Chondrocyte (in vitro differentiated cells): Measurements from ENCODE around the gene PRICKLE3. TPM values are rescaled to one million over a fixed set of nuclear protein-coding genes. Genes with fewer than 3 reads are reported as not detected.

ENCODE experiments used
- DNase-seq: peaks from one replicate; pipeline ENCODE4 v3.0.0; 2021; ENCODE audit warnings: mixed read lengths, low spot score
- H3K27ac Mint-ChIP-seq: one replicate; pipeline ENCODE4 v1.8.0; 2021; ENCODE audit warnings: mild to moderate bottlenecking, moderate library complexity, mixed read lengths; ENCODE audit not compliant: unreplicated experiment
- H3K27me3 Mint-ChIP-seq: 2 replicates; pipeline ENCODE4 v1.8.0; 2021; ENCODE audit warnings: low read depth, mixed read lengths
- H3K36me3 Mint-ChIP-seq: 2 replicates; pipeline ENCODE4 v1.8.0; 2021; ENCODE audit warnings: low read depth, mixed read lengths
- H3K4me1 Mint-ChIP-seq: 2 replicates; pipeline ENCODE4 v1.8.0; 2021; ENCODE audit warnings: low read depth, mild to moderate bottlenecking, mixed read lengths
- H3K4me3 Mint-ChIP-seq: one replicate; pipeline ENCODE4 v1.8.0; 2021; ENCODE audit warnings: mild to moderate bottlenecking, moderate library complexity, mixed read lengths; ENCODE audit not compliant: unreplicated experiment
- H3K9me3 Mint-ChIP-seq: 2 replicates; pipeline ENCODE4 v1.8.0; 2021; ENCODE audit warnings: low read depth, mixed read lengths
- total RNA-seq: library from RNA; stranded (reverse); gene quantifications from 3 replicates; pipeline ENCODE4 v1.2.1, GENCODE V29; 2021
- TF ChIP-seq, protein P1 (sequence below): fragments of 200-600 bp; sonication (generic); IDR thresholded peaks from 2 replicates; pipeline ENCODE4 v1.5.0; 2021; ENCODE audit warnings: antibody characterized with exemption, mild to moderate bottlenecking, moderate library complexity

Gene PRICKLE3
- total RNA-seq, 1 donor from 2014 or later = 7.5 TPM

DNA sequence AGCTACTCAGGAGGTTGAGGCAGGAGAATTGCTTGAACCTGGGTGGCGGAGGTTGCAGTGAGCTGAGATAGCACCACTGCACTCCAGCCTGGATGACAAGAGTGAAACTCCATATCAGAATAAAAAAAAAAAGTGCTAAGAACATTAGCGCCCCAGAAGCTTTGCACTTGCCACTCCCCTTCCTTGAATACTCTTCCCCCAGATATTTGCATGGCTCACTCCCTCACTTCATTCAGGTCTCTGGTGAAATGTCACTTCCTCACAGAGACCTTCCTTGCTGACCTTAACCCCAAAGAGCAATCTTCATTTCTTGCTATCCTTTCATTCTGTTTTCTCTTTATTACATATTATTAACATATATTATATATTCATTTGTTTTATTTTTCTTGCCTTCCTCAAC lies 35.7 kb upstream of the PRICKLE3 start:
- Mint-ChIP-seq H3K36me3 (no peaks in the 10 kb centered on the region), H3K4me3 (no peak overlapping the region), H3K9me3 (peaks cover 8% of the 10 kb centered on the region), H3K27me3 (peaks cover 9% of the 10 kb centered on the region), H3K27ac (no peak overlapping the region), H3K4me1 (no peaks in the 10 kb centered on the region)
- DNase-seq = no peak
- TF ChIP-seq, protein P1, sequence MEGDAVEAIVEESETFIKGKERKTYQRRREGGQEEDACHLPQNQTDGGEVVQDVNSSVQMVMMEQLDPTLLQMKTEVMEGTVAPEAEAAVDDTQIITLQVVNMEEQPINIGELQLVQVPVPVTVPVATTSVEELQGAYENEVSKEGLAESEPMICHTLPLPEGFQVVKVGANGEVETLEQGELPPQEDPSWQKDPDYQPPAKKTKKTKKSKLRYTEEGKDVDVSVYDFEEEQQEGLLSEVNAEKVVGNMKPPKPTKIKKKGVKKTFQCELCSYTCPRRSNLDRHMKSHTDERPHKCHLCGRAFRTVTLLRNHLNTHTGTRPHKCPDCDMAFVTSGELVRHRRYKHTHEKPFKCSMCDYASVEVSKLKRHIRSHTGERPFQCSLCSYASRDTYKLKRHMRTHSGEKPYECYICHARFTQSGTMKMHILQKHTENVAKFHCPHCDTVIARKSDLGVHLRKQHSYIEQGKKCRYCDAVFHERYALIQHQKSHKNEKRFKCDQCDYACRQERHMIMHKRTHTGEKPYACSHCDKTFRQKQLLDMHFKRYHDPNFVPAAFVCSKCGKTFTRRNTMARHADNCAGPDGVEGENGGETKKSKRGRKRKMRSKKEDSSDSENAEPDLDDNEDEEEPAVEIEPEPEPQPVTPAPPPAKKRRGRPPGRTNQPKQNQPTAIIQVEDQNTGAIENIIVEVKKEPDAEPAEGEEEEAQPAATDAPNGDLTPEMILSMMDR = no peak

DNA sequence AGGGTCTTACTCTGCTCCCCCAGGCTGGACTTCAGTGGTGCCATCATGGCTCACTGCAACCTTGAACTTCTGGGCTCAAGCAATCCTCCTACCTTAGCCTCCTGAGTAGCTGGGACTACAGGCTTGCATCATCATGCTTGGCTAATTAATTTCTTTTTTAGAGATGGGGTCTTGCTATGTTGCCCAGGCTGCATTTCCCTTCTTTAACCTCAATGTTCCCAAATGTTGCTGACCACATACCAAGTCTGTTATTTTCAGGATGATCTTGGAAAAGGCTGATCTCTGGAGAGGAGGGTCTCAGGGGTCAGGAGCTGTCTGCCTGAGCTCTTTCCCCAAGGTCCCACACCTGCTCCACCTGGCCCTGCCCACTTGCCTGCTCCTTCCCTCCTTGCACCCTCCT lies 33.9 kb upstream of the PRICKLE3 start:
- Mint-ChIP-seq H3K9me3 (peaks cover 10% of the 10 kb centered on the region), H3K4me1 (no peaks in the 10 kb centered on the region), H3K36me3 (no peaks in the 10 kb centered on the region), H3K27ac (no peak overlapping the region), H3K27me3 (peaks cover 11% of the 10 kb centered on the region), H3K4me3 (no peak overlapping the region)
- TF ChIP-seq, protein P1 = no peak
- no peak for DNase-seq

DNA sequence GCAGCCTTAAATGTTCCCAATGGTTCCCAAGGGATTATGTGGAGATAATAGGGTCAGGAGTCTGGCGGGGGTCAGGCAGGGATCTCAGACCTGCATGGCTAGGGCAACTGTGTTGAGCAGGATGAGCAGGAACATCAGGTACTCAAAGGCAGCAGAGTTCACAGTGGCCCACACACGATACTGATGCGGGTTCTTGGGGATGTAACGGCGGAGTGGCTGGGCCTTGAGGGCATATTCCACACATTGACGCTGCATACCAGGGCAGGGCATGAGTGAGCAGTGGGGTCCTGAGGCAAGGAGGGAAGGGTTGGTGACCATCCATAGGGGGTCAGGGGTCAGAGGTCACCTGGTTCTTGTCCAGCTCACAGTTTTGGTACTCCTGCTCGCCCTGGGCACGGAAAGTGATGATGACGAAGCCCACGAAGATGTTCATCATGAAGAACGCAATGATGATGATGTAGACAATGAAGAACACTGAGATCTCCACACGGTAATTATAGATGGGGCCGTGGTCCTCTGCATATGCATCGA lies 28.9 kb upstream of the PRICKLE3 start:
- Mint-ChIP-seq H3K9me3 (peaks cover 18% of the 10 kb centered on the region), H3K27ac (no peak overlapping the region), H3K4me3 (no peak overlapping the region), H3K36me3 (no peaks in the 10 kb centered on the region), H3K27me3 (peaks cover 3% of the 10 kb centered on the region), H3K4me1 (no peaks in the 10 kb centered on the region)
- DNase-seq = no peak
- TF ChIP-seq, protein P1 = no peak

DNA sequence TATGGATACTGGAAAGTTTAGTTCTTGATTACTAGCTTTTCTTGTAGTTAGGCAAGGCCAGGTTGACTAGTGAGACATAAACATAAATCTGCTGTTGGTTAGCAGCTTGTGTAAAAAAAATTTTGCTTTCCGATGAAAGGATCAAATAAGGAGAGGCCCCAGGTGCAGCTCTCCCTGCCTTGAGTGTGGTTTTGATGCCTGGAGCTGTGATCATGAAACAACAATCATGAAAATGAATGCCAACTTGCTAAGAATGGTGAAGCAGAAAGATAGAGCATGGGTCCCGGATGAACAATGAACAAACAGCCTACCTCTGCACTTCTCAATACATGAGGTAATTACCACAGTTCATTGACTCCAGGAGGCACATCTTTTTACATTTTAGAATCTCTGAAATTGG lies 28.2 kb upstream of the PRICKLE3 start:
- Mint-ChIP-seq H3K27me3 (peaks cover 1% of the 10 kb centered on the region), H3K36me3 (no peaks in the 10 kb centered on the region), H3K4me1 (no peaks in the 10 kb centered on the region), H3K9me3 (peaks cover 18% of the 10 kb centered on the region), H3K4me3 (no peak overlapping the region), H3K27ac (no peak overlapping the region)
- TF ChIP-seq, protein P1 = no peak
- no peak for DNase-seq

DNA sequence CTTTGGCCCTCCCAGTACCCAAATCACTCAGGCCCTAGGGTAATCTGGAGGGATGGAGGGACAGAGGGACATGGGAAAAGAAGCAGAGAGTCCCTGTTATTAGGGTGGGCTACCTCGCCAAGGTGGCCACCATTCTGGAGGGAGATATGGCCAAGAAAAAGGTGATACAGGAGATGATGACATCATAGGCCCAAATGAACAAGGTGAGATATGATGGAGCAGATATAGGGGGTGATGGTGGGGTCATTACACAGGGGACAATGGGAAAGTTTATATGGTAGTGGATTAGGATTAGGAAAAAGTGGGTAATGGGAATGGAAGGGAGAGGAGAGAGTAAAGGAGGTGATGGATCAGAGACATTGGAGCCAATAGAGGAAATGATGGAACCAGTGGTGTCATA lies 26.7 kb upstream of the PRICKLE3 start:
- Mint-ChIP-seq H3K27ac (no peak overlapping the region), H3K27me3 (peaks cover 1% of the 10 kb centered on the region)
- TF ChIP-seq, protein P1 = no peak

More for the DNA sequence above, 26.7 kb upstream of the PRICKLE3 start:
- Mint-ChIP-seq H3K36me3 (no peaks in the 10 kb centered on the region), H3K9me3 (peaks cover 18% of the 10 kb centered on the region), H3K4me3 (no peak overlapping the region), H3K4me1 (no peaks in the 10 kb centered on the region)
- no peak for DNase-seq
